Transverse colon (tissue), 4 donors: ENCODE data around the gene CFAP53. TPM values are rescaled to one million over a fixed set of nuclear protein-coding genes. Genes with fewer than 3 reads are reported as not detected.
"Not testable (repeated sequence)": the region's sequence is repeated elsewhere in the genome, so short reads cannot be mapped to it uniquely, and the experiment has no call there.

ENCODE experiments used
- DNase-seq: peaks from one replicate; pipeline ENCODE4 v3.0.0-alpha.2; 2019
- H3K27ac ChIP-seq, 4 donors: fragments of 200-600 bp; sonication (generic); 2 replicates each; pipeline ENCODE4 v1.5.1; 2016 to 2018; ENCODE audit warnings: inconsistent platforms in 4 of 4
- H3K27me3 ChIP-seq: fragments of 200-600 bp; sonication (generic); 2 replicates; pipeline ENCODE4 v1.5.1; 2017; ENCODE audit warnings: inconsistent platforms
- H3K36me3 ChIP-seq, 4 donors: fragments of 200-600 bp; sonication (generic); 2 replicates each; pipeline ENCODE4 v1.5.1; 2017 to 2019; ENCODE audit warnings: inconsistent platforms in 4 of 4
- H3K4me1 ChIP-seq, 4 donors: fragments of 200-600 bp; sonication (generic); 2 replicates each; pipeline ENCODE4 v1.5.1; 2017 to 2020; ENCODE audit warnings: inconsistent platforms in 4 of 4
- H3K4me3 ChIP-seq, 4 donors: fragments of 200-600 bp; sonication (generic); 1 replicate in 1 of 4; 2 replicates in 3 of 4; pipeline versions ENCODE4 v1.5.1 to v1.6.1; 2017 to 2019; ENCODE audit warnings: inconsistent platforms in 4 of 4
- H3K9me3 ChIP-seq, 2 donors: fragments of 200-600 bp; sonication (generic); 2 replicates each; pipeline ENCODE4 v1.5.1; 2017 to 2019; ENCODE audit warnings: inconsistent platforms in 2 of 2
- CTCF ChIP-seq, 5 experiments: fragments of 200-600 bp in 3 of 5; fragments of 450-650 bp in 2 of 5; sonication (generic) in 3 of 5; IDR thresholded peaks; 1 replicate in 2 of 5; 2 replicates in 3 of 5; pipeline ENCODE4 v1.5.1; 2016 to 2017; ENCODE audit warnings: antibody characterized with exemption in 5 of 5, inconsistent platforms in 3 of 5, mild to moderate bottlenecking in 2 of 5, moderate library complexity in 1 of 5
- EP300 ChIP-seq: sonication (generic); formaldehyde crosslinking; IDR thresholded peaks from one replicate; pipeline ENCODE4 v1.6.1; 2017; ENCODE audit warnings: antibody characterized with exemption, low read depth
- POLR2A ChIP-seq: fragments of 450-650 bp; IDR thresholded peaks from one replicate; pipeline ENCODE4 v1.6.1; 2016; ENCODE audit warnings: antibody characterized with exemption, mild to moderate bottlenecking, moderate library complexity
- POLR2AphosphoS5 ChIP-seq, 3 donors: sonication (generic); formaldehyde crosslinking; IDR thresholded peaks; one replicate each; pipeline ENCODE4 v1.6.1; 2016; ENCODE audit warnings: antibody characterized with exemption in 3 of 3
- WGBS, 2 donors: methylation state at CpG; one replicate each; pipeline ENCODE4 v1.1.5; 2018; ENCODE audit warnings: low coverage in 1 of 2; 5-methylcytosine and 5-hydroxymethylcytosine counted together
- in situ Hi-C, 4 donors: fragments of 200-750 bp; cut with MboI; loops; one replicate each; pipeline versions ENCODE4 v1.15.0 to v1.15.1; 2017; ENCODE audit warnings: low sequenced_read_pairs in 3 of 4, low pct_ligation_motif_present in 1 of 4, low pct_unique_long_range_greater_than_20kb in 1 of 4
- intact Hi-C: fragments of 100-400 bp; cut with DNase I; formaldehyde crosslinking; loops from one replicate; pipeline ENCODE4 v1.15.1; 2023; ENCODE audit warnings: low total_unique reads
- total RNA-seq, 4 donors: library from RNA; depleted of rRNA; stranded (reverse); fragments of >200 nt; gene quantifications; one replicate each; pipeline ENCODE4 v1.1.0, GENCODE V29; 2016

Gene CFAP53
- total RNA-seq, 4 donors from 2014 or later, result 0.27 to 4.2 (median 0.48) TPM; not detected in 1

DNA sequence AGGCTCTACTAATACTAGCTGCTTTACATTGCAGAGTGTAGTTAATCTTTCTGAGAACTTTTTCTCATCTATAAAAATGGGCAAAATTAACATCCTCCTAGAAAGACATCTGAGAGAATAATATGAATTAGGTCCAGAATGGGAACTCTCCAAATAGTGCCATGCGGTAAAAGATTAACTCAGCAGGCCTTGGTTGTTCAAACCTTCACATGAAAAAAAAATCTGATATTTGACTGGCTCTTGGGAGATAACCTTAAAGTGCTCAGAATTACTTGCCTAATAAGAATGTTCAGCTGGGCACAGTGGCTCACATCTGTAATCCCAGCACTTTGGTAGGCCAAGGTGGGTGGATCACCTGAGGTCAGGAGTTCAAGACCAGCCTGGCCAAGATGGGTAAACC is 26.7 kb upstream of the CFAP53 start:
- DNase-seq, result no peak
- H3K27ac ChIP-seq, result no peak overlapping the region
- 91 to 94% methylated on average over 1 of the region's 1 CpG for WGBS, 2 donors
- no peak for TF ChIP-seq CTCF (IDR thresholded peaks at IDR 0.05)
- TF ChIP-seq POLR2AphosphoS5 (IDR thresholded peaks at IDR 0.05), result no peak
- no peak for TF ChIP-seq POLR2A
- TF ChIP-seq EP300, result no peak
- H3K9me3 ChIP-seq, result no peaks in the 10 kb centered on the region
- in situ Hi-C loops (loop anchor here in 1 of 4 donors (25.0 kb wide), 1 partner anchor 806 kb away; the partner anchor contains the start of genes C18orf32 and RPL17), intact Hi-C loops (no loop called here)
- peaks cover under 1% of the 10 kb centered on the region for H3K27me3 ChIP-seq
- no peak overlapping the region for H3K4me3 ChIP-seq
- H3K36me3 ChIP-seq, result no peaks in the 10 kb centered on the region
- peaks cover under 1 to 10% (median 4%) of the 10 kb centered on the region in 4 donors for H3K4me1 ChIP-seq

- Histone ChIP-seq H3K36me3 (no peaks in the 10 kb centered on the region), H3K4me1 (peaks cover 0 to 9% (median 4%) of the 10 kb centered on the region in 4 donors), H3K9me3 (no peaks in the 10 kb centered on the region), H3K27me3 (no peaks in the 10 kb centered on the region), H3K4me3 (no peak overlapping the region), H3K27ac (no peak overlapping the region)
- DNase-seq, result no peak
- in situ Hi-C loops (loop anchor here in 1 of 4 donors (25.0 kb wide), 1 partner anchor 802 kb away; the partner anchor contains the start of genes C18orf32 and RPL17), intact Hi-C loops (no loop called here)
- TF ChIP-seq POLR2A (no peak), EP300 (no peak), POLR2AphosphoS5 (IDR thresholded peaks at IDR 0.05) (no peak), CTCF (IDR thresholded peaks at IDR 0.05) (no peak)
- WGBS, 2 donors, result 58 to 88% methylated on average over 4 of the region's 4 CpGs
Observed at GRCh38 chr18:50289108-50289443, 22.8 kb upstream of the CFAP53 start.

DNA sequence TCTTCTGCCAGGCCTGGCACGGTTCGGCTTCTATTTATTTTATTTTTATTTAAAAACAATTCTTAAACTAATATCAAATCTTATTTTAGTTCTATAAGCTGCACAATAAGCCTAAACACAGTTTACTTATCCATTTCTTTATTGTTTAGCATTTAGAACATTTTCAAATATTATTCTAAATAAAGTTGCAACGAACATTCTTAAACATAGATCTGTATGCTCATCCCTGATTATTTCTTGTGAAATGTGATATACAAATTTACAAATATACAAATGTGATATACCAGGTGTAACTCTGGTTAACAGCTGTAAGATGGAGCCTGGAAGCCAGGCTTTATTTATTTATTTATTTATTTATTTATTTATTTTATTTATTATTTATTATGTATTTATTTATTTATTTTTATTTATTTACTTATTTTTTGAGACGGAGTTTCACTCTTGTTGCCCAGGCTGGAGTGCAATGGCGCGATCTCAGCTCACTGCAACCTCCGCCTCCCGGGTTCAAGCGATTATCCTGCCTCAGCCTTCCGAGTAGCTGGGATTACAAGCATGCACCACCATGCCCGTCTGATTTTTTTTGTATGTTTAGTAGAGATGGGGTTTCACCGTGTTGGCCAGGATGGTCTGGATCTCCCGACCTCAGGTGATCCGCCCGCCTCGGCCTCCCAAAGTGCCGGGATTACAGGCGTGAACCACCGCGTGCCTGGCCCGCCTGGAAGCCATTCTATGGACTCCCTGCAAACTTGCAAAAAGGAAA is 22.2 kb upstream of the CFAP53 start:
- 62 to 77% methylated on average over 10 to 21 of the region's 21 CpGs for WGBS, 2 donors
- in situ Hi-C loops, result loop anchor here in 1 of 4 donors (25.0 kb wide), 1 partner anchor 801 kb away; the partner anchor contains the start of genes C18orf32 and RPL17
- intact Hi-C loops, result not testable (repeated sequence)

GRCh38 chr18:50287441-50288347 is 21.4 kb upstream of the CFAP53 start, which contains the start of gene CXXC1:
Gene CXXC1 (minus strand): TSS chr18:50287692. CDS start chr18:50287589, 103 bp downstream.
- no peaks in the 10 kb centered on the region for H3K9me3 ChIP-seq
- TF ChIP-seq POLR2AphosphoS5 (IDR thresholded peaks at IDR 0.05), result peak; percentile 71 to 82 (median 72)
- no peak for TF ChIP-seq EP300
- TF ChIP-seq CTCF (IDR thresholded peaks at IDR 0.05), result peak; percentile 48 to 87 (median 51)
- TF ChIP-seq POLR2A, result peak; percentile 76
- 0% methylated on average over 7 to 76 of the region's 76 CpGs for WGBS, 2 donors
- no peaks in the 10 kb centered on the region for H3K27me3 ChIP-seq
- peak within 1 kb of the TSS; percentile 53 to 87 (median 69) for H3K4me3 ChIP-seq
- H3K4me1 ChIP-seq, result peaks cover 0 to 9% (median 4%) of the 10 kb centered on the region in 4 donors
- in situ Hi-C loops, result loop anchor here in 1 of 4 donors (25.0 kb wide), 1 partner anchor 800 kb away; the partner anchor contains the start of genes C18orf32 and RPL17
- no peaks in the 10 kb centered on the region for H3K36me3 ChIP-seq
- peak; percentile 98 for DNase-seq
- H3K27ac ChIP-seq, result peak within 1 kb of the TSS; percentile 77 to 91 (median 87)
- intact Hi-C loops, result no loop called here

More for the DNA sequence above, 22.2 kb upstream of the CFAP53 start:
- not testable (repeated sequence) for H3K4me1 ChIP-seq, DNase-seq, H3K9me3 ChIP-seq, H3K27me3 ChIP-seq, H3K36me3 ChIP-seq
- Histone ChIP-seq H3K4me3 (peak overlapping the region; percentile 52 to 71 (median 60)), H3K27ac (peak overlapping the region; percentile 77 to 91 (median 87))
